NB4 (cell line): ENCODE measurements around the gene CCDC28B.

Source experiments
- CTCF ChIP-seq: IDR thresholded peaks from one replicate; pipeline ENCODE4 v1.5.1; 2012; ENCODE audit warnings: low read depth, low read length
- MYC ChIP-seq: IDR thresholded peaks from 2 replicates; pipeline ENCODE4 v1.6.1; 2011; ENCODE audit warnings: low read depth, low read length
- POLR2A ChIP-seq: IDR thresholded peaks from 2 replicates; pipeline ENCODE4 v1.6.1; 2011; ENCODE audit warnings: mild to moderate bottlenecking; ENCODE audit not compliant: insufficient read length; ENCODE audit errors: extremely low read depth

- TF ChIP-seq CTCF (no peak), POLR2A (peak; percentile 77), MYC (peak; percentile 86)
Measured at GRCh38 chr1:32221980-32222755, 21.8 kb downstream of the CCDC28B start, which contains the start of the genes EIF3I and TMEM234.
